Measurements from ENCODE around the gene AOAH.
"Not testable (repeated sequence)": the region's sequence is repeated elsewhere in the genome, so short reads cannot be mapped to it uniquely, and the experiment has no call there.

AOAH gene

GRCh38 chr7:36653663-36654355 is 70.5 kb downstream of the AOAH start:
- DNase-seq, result no peak

- no peak for DNase-seq
Measured at GRCh38 chr7:36653008-36653662, 71.2 kb downstream of the AOAH start.

GRCh38 chr7:36652431-36652830 is 71.9 kb downstream of the AOAH start:
- no peak for DNase-seq

GRCh38 chr7:36651404-36651803 is 72.9 kb downstream of the AOAH start:
- no peak for DNase-seq

- no peak for DNase-seq
Measured at GRCh38 chr7:36650766-36651312, 73.5 kb downstream of the AOAH start.

GRCh38 chr7:36650320-36650719 is 74.0 kb downstream of the AOAH start:
- no peak for DNase-seq

GRCh38 chr7:36649319-36649718 is 75.0 kb downstream of the AOAH start:
- DNase-seq, result not testable (repeated sequence)

- no peak for DNase-seq
Measured at GRCh38 chr7:36648441-36648840, 75.9 kb downstream of the AOAH start.

- no peak for DNase-seq
Measured at GRCh38 chr7:36644625-36645422, 79.5 kb downstream of the AOAH start.

GRCh38 chr7:36642414-36642813 is 81.9 kb downstream of the AOAH start:
- DNase-seq, result no peak

- no peak for DNase-seq
Measured at GRCh38 chr7:36642010-36642409, 82.3 kb downstream of the AOAH start.

- DNase-seq, result no peak
Measured at GRCh38 chr7:36640682-36641081, 83.6 kb downstream of the AOAH start.

GRCh38 chr7:36639826-36640225 is 84.5 kb downstream of the AOAH start:
- no peak for DNase-seq

GRCh38 chr7:36638586-36639263 is 85.6 kb downstream of the AOAH start:
- no peak for DNase-seq

GRCh38 chr7:36638140-36638539 is 86.2 kb downstream of the AOAH start:
- DNase-seq, result no peak

GRCh38 chr7:36637417-36637816 is 86.9 kb downstream of the AOAH start:
- no peak for DNase-seq

GRCh38 chr7:36636126-36636525 is 88.2 kb downstream of the AOAH start:
- DNase-seq, result no peak

GRCh38 chr7:36635091-36635490 is 89.2 kb downstream of the AOAH start:
- DNase-seq, result no peak

- DNase-seq, result no peak
Measured at GRCh38 chr7:36633377-36633776, 90.9 kb downstream of the AOAH start.

GRCh38 chr7:36630112-36630650 is 94.1 kb downstream of the AOAH start:
- DNase-seq, result no peak

GRCh38 chr7:36629351-36629750 is 94.9 kb downstream of the AOAH start:
- DNase-seq, result no peak

GRCh38 chr7:36627836-36628235 is 96.5 kb downstream of the AOAH start:
- no peak for DNase-seq

- no peak for DNase-seq
Measured at GRCh38 chr7:36626111-36626510, 98.2 kb downstream of the AOAH start.
